IMR-90 (cell line): ENCODE results near the gene MEIKIN. TPM values are rescaled to one million over a fixed set of nuclear protein-coding genes. Genes with fewer than 3 reads are reported as not detected.

ENCODE experiments used
- ATAC-seq: fragments of 200-7000 bp; cut with Tn5 transposase; 2 replicates; pipeline ENCODE4 v1.9.1; 2020; ENCODE audit warnings: low read depth, mild to moderate bottlenecking, moderate library complexity
- BruUV-seq: library from RNA; stranded (reverse); fragments of 400-500 nt; replicated peaks from 2 replicates; lab custom pipeline; 2021; lab: Mats Ljungman, UMichigan
- CTCF ChIA-PET: fragments of 300-600 bp; formaldehyde crosslinking; extraction: SDS; loops from one replicate; lab custom pipeline; 2021; ENCODE audit warnings: antibody characterized with exemption; lab: Yijun Ruan, JAX
- POLR2A ChIA-PET: fragments of 300-600 bp; sonication (Branson Sonifier 250); formaldehyde crosslinking; loops from one replicate; lab custom pipeline; 2022; ENCODE audit warnings: antibody characterized with exemption; ENCODE audit not compliant: unreplicated experiment; lab: Charles Lee
- DNase-seq: peaks from one replicate; pipeline ENCODE4 v3.0.0; 2013
- H2AFZ ChIP-seq: replicated peaks from 2 replicates; pipeline ENCODE3; 2013; ENCODE audit warnings: low read length, mild to moderate bottlenecking; ENCODE audit not compliant: poor library complexity
- H2AK5ac ChIP-seq: 2 replicates; pipeline ENCODE4 v1.6.1; 2013; ENCODE audit warnings: low read depth, low read length, inconsistent platforms
- H2AK9ac ChIP-seq: replicated peaks from 2 replicates; pipeline ENCODE3; 2013; ENCODE audit warnings: mild to moderate bottlenecking, low read depth, low read length, moderate library complexity; ENCODE audit not compliant: poor library complexity
- H2BK120ac ChIP-seq: 2 replicates; pipeline ENCODE4 v1.6.1; 2013; ENCODE audit warnings: low read depth, low read length, inconsistent platforms
- H2BK15ac ChIP-seq: 3 replicates; pipeline ENCODE4 v1.6.1; 2013; ENCODE audit warnings: low read depth, low read length, inconsistent platforms
- H2BK20ac ChIP-seq: 2 replicates; pipeline ENCODE4 v1.6.1; 2013; ENCODE audit warnings: low read depth, mild to moderate bottlenecking, inconsistent platforms, low read length, moderate library complexity
- H2BK5ac ChIP-seq: 2 replicates; pipeline ENCODE4 v1.6.1; 2013; ENCODE audit warnings: mild to moderate bottlenecking, low read depth, low read length, inconsistent platforms; ENCODE audit not compliant: poor library complexity, severe bottlenecking
- H3K14ac ChIP-seq: replicated peaks from 2 replicates; pipeline ENCODE4 v1.6.1; 2013; ENCODE audit warnings: low read depth, low read length, inconsistent platforms
- H3K18ac ChIP-seq: 2 replicates; pipeline ENCODE4 v1.6.1; 2013; ENCODE audit warnings: low read depth, low read length, control low read depth
- H3K23ac ChIP-seq: 2 replicates; pipeline ENCODE4 v1.6.1; 2013; ENCODE audit warnings: low read depth, low read length, inconsistent platforms
- H3K27ac ChIP-seq: 2 replicates; pipeline ENCODE4 v1.5.1; 2013; ENCODE audit warnings: mild to moderate bottlenecking, control low read depth, low read length; ENCODE audit not compliant: insufficient read depth
- H3K27me3 ChIP-seq: 2 replicates; pipeline ENCODE4 v1.6.1; 2013; ENCODE audit warnings: low read length; ENCODE audit not compliant: control insufficient read depth, insufficient read depth
- H3K36me3 ChIP-seq: 2 replicates; pipeline ENCODE4 v1.6.1; 2013; ENCODE audit warnings: low read length, mixed read lengths; ENCODE audit not compliant: control insufficient read depth, insufficient read depth
- H3K4ac ChIP-seq: 2 replicates; pipeline ENCODE4 v1.6.1; 2013; ENCODE audit warnings: low read depth, low read length, inconsistent platforms
- H3K4me1 ChIP-seq: 2 replicates; pipeline ENCODE4 v1.6.1; 2013; ENCODE audit warnings: low read length, mixed read lengths; ENCODE audit not compliant: control insufficient read depth, insufficient read depth
- H3K4me2 ChIP-seq: 2 replicates; pipeline ENCODE4 v1.6.1; 2013; ENCODE audit warnings: low read depth, mild to moderate bottlenecking, control low read depth, low read length, moderate library complexity
- H3K4me3 ChIP-seq: 2 replicates; pipeline ENCODE4 v1.5.1; 2013; ENCODE audit warnings: low read depth, mild to moderate bottlenecking, control low read depth, low read length, moderate library complexity; ENCODE audit not compliant: insufficient read depth
- H3K56ac ChIP-seq: 2 replicates; pipeline ENCODE4 v1.6.1; 2013; ENCODE audit warnings: low read length, inconsistent platforms; ENCODE audit not compliant: insufficient read depth; ENCODE audit errors: extremely low read depth
- H3K79me1 ChIP-seq, 2 experiments: 2 replicates each; pipeline ENCODE4 v1.6.1; 2013; ENCODE audit warnings: low read length in 2 of 2, inconsistent platforms in 1 of 2, low read depth in 1 of 2
- H3K9ac ChIP-seq: 2 replicates; pipeline ENCODE4 v1.6.1; 2013; ENCODE audit warnings: low read depth, low read length, control low read depth
- H3K9me1 ChIP-seq: 2 replicates; pipeline ENCODE4 v1.6.1; 2013; ENCODE audit warnings: low read length, inconsistent platforms; ENCODE audit not compliant: insufficient read depth
- H3K9me3 ChIP-seq: 2 replicates; pipeline ENCODE4 v1.6.1; 2013; ENCODE audit warnings: low read length; ENCODE audit not compliant: control insufficient read depth, insufficient read depth
- H4K20me1 ChIP-seq: 2 replicates; pipeline ENCODE4 v1.6.1; 2013; ENCODE audit warnings: low read length, inconsistent platforms; ENCODE audit not compliant: insufficient read depth
- H4K5ac ChIP-seq: 2 replicates; pipeline ENCODE4 v1.6.1; 2013; ENCODE audit warnings: mild to moderate bottlenecking, low read depth, low read length, control low read depth
- H4K8ac ChIP-seq, 2 experiments: 2 replicates each; pipeline ENCODE4 v1.6.1; 2013; ENCODE audit warnings: low read depth in 2 of 2, low read length in 2 of 2, control low read depth in 1 of 2, inconsistent platforms in 1 of 2
- H4K91ac ChIP-seq: 2 replicates; pipeline ENCODE4 v1.6.1; 2013; ENCODE audit warnings: low read depth, low read length, inconsistent platforms; ENCODE audit not compliant: insufficient read depth
- MAFK ChIP-seq: IDR thresholded peaks from 2 replicates; pipeline ENCODE4 v1.6.1; 2012; ENCODE audit warnings: low read depth, low read length, improper control_type of control experiment
- WGBS, 2 experiments: methylation state at CpG; one replicate each; pipeline versions ENCODE4 v1.1.5 to v1.1.7; 2013; ENCODE audit warnings: missing lambda C conversion rate in 2 of 2; ENCODE audit not compliant: insufficient read length in 1 of 2; ENCODE audit errors: extremely low coverage in 2 of 2; 5-methylcytosine and 5-hydroxymethylcytosine counted together
- dilution Hi-C: fragments of 300-500 bp; cut with HindIII; formaldehyde crosslinking; loops from one replicate; pipeline ENCODE4 v1.14.3; 2018; ENCODE audit warnings: low sequenced_read_pairs; ENCODE audit not compliant: unreplicated experiment
- in situ Hi-C: fragments of 300-500 bp; cut with MboI; formaldehyde crosslinking; loops from 3 replicates; pipeline ENCODE4 v1.14.3; 2019; ENCODE audit warnings: low sequenced_read_pairs, inconsistent platforms, mixed read lengths
- intact Hi-C: fragments of 100-400 bp; cut with micrococcal nuclease; formaldehyde crosslinking; loops from 2 replicates; pipeline ENCODE4 v1.10.0; 2022
- polyA plus RNA-seq, 3 experiments: library from polyadenylated mRNA; depleted of rRNA; stranded (reverse); fragments of >200 nt; gene quantifications; 2 replicates each; pipeline ENCODE4 v1.2.3, GENCODE V29; 2012; ENCODE audit warnings: low replicate concordance in 1 of 3
- total RNA-seq: library from RNA; depleted of rRNA; stranded (reverse); fragments of >200 nt; gene quantifications from 2 replicates; pipeline ENCODE4 v1.2.3, GENCODE V29; 2012
- TF ChIP-seq, protein P1 (sequence below): fragments of 150-350 bp; IDR thresholded peaks from 2 replicates; pipeline ENCODE4 v1.6.1; 2017; ENCODE audit warnings: mild to moderate bottlenecking, antibody characterized with exemption, low read length, low read depth

Gene MEIKIN
- total and polyA plus RNA-seq, 2 of the 4 experiments (the other 2 are of a cell fraction), result not detected

DNA sequence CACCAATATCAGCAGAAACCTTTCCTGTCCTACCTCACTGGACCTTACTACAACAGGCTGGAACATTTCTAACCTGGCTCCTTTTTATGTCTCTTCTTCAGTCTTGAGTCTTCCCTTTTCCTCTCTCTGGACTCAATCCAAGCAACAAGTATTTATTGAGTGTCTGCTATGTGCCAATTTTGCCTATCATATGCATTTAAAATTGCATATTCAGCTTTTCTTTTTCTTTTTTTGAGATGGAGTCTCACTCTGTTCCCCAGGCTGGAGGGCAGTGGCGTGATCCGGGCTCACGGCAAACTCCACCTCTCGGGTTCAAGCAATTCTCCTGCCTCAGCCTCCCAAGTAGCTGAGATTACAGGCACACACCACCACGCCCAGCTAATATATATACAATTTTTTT is 65.8 kb downstream of the MEIKIN start:
- Histone ChIP-seq H3K9me1 (no peaks in the 10 kb centered on the region), H3K79me1 (no peaks in the 10 kb centered on the region), H3K27me3 (no peaks in the 10 kb centered on the region), H3K9ac (no peak overlapping the region), H4K91ac (no peak overlapping the region), H2BK15ac (no peak overlapping the region), H4K8ac (no peak overlapping the region), H2AFZ (no peak overlapping the region), H3K4ac (no peak overlapping the region), H2BK20ac (no peak overlapping the region), H3K18ac (no peak overlapping the region), H3K56ac (no peak overlapping the region), H3K36me3 (no peaks in the 10 kb centered on the region), H3K23ac (no peak overlapping the region), H3K14ac (no peak overlapping the region), H4K5ac (no peak overlapping the region), H3K4me3 (no peak overlapping the region), H3K9me3 (no peaks in the 10 kb centered on the region), H4K20me1 (no peaks in the 10 kb centered on the region), H3K27ac (no peak overlapping the region), H2AK9ac (no peak overlapping the region), H3K4me2 (no peak overlapping the region), H2BK120ac (no peak overlapping the region), H2AK5ac (no peak overlapping the region), H2BK5ac (no peak overlapping the region), H3K4me1 (no peaks in the 10 kb centered on the region)
- dilution Hi-C loops (no loop called here), in situ Hi-C loops (no loop called here), intact Hi-C loops (no loop called here)
- POLR2A ChIA-PET, result no interaction called here
- no peak for DNase-seq
- TF ChIP-seq, protein P1, sequence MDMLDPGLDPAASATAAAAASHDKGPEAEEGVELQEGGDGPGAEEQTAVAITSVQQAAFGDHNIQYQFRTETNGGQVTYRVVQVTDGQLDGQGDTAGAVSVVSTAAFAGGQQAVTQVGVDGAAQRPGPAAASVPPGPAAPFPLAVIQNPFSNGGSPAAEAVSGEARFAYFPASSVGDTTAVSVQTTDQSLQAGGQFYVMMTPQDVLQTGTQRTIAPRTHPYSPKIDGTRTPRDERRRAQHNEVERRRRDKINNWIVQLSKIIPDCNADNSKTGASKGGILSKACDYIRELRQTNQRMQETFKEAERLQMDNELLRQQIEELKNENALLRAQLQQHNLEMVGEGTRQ, result no peak
- 0 out of 2 replicates have a peak, but pooled peaks have one; percentile 26 for TF ChIP-seq MAFK
- ATAC-seq, result no peak
- CTCF ChIA-PET, result no interaction called here
- no TSS peak for BruUV-seq
- WGBS, 2 experiments, result 75% methylated on average over 4 of the region's 5 CpGs; no CpG with 5 or more reads in 1 of the 2 experiments
